CD4-positive, alpha-beta T cell treated with Interleukin-6 for 4 hours (primary cell): ENCODE results near the gene CSMD2.
"Not testable (repeated sequence)": the region's sequence is repeated elsewhere in the genome, so short reads cannot be mapped to it uniquely, and the experiment has no call there.

Source experiments
- DNase-seq: peaks from one replicate; pipeline ENCODE4 v3.0.0-alpha.2; 2020; ENCODE audit warnings: mixed read lengths

CSMD2 gene

GRCh38 chr1:34101151-34101550 lies 63.9 kb downstream of the CSMD2 start:
- no peak for DNase-seq

GRCh38 chr1:34100332-34100731 lies 64.7 kb downstream of the CSMD2 start:
- no peak for DNase-seq

- not testable (repeated sequence) for DNase-seq
Measured at GRCh38 chr1:34092399-34092798, 72.6 kb downstream of the CSMD2 start.

GRCh38 chr1:34089731-34090130 lies 75.3 kb downstream of the CSMD2 start:
- no peak for DNase-seq

GRCh38 chr1:34087986-34088385 lies 77.0 kb downstream of the CSMD2 start:
- DNase-seq, result no peak

- no peak for DNase-seq
Measured at GRCh38 chr1:34086561-34086960, 78.5 kb downstream of the CSMD2 start.

GRCh38 chr1:34083974-34084373 lies 81.1 kb downstream of the CSMD2 start:
- DNase-seq, result no peak

GRCh38 chr1:34082085-34082670 lies 82.9 kb downstream of the CSMD2 start:
- not testable (repeated sequence) for DNase-seq

GRCh38 chr1:34078383-34078782 lies 86.6 kb downstream of the CSMD2 start:
- DNase-seq, result no peak

GRCh38 chr1:34075576-34075975 lies 89.5 kb downstream of the CSMD2 start:
- no peak for DNase-seq

GRCh38 chr1:34073028-34073695 lies 91.9 kb downstream of the CSMD2 start:
- no peak for DNase-seq

- no peak for DNase-seq
Measured at GRCh38 chr1:34070201-34070836, 94.7 kb downstream of the CSMD2 start.

- no peak for DNase-seq
Measured at GRCh38 chr1:34066981-34067603, 97.9 kb downstream of the CSMD2 start.

GRCh38 chr1:34066166-34066565 lies 98.9 kb downstream of the CSMD2 start:
- no peak for DNase-seq

- DNase-seq, result no peak
Measured at GRCh38 chr1:34065498-34065897, 99.5 kb downstream of the CSMD2 start.

- no peak for DNase-seq
Measured at GRCh38 chr1:34060901-34061415, 104.1 kb downstream of the CSMD2 start.

- no peak for DNase-seq
Measured at GRCh38 chr1:34060187-34060730, 104.8 kb downstream of the CSMD2 start.

GRCh38 chr1:34057347-34058130 lies 107.5 kb downstream of the CSMD2 start:
- DNase-seq, result no peak

- no peak for DNase-seq
Measured at GRCh38 chr1:34055818-34056217, 109.2 kb downstream of the CSMD2 start.

- no peak for DNase-seq
Measured at GRCh38 chr1:34054920-34055319, 110.1 kb downstream of the CSMD2 start.

- no peak for DNase-seq
Measured at GRCh38 chr1:34053660-34054059, 111.4 kb downstream of the CSMD2 start.

GRCh38 chr1:34052565-34052964 lies 112.5 kb downstream of the CSMD2 start:
- no peak for DNase-seq
